Effector memory CD4-positive, alpha-beta T cell (primary cell): Measurements from ENCODE around the gene ANO5.

Experiments used
- DNase-seq, 3 donors: peaks; one replicate each; pipeline ENCODE4 v3.0.0-alpha.2; 2020
- H3K27ac ChIP-seq: 2 replicates; pipeline ENCODE4 v1.7.0; 2013; ENCODE audit warnings: mild to moderate bottlenecking, low read length, moderate library complexity; ENCODE audit not compliant: insufficient read depth, poor library complexity, severe bottlenecking
- H3K27me3 ChIP-seq: replicated peaks from 2 replicates; pipeline ENCODE4 v1.7.0; 2013; ENCODE audit warnings: mild to moderate bottlenecking, low read length; ENCODE audit not compliant: insufficient read depth, control insufficient read depth, poor library complexity, severe bottlenecking
- H3K36me3 ChIP-seq: 2 replicates; pipeline ENCODE4 v1.7.0; 2013; ENCODE audit warnings: mild to moderate bottlenecking, low read length, moderate library complexity; ENCODE audit not compliant: control insufficient read depth, insufficient read depth
- H3K4me1 ChIP-seq: 2 replicates; pipeline ENCODE4 v1.7.0; 2013; ENCODE audit warnings: low read length, mild to moderate bottlenecking; ENCODE audit not compliant: control insufficient read depth, insufficient read depth, poor library complexity, severe bottlenecking
- H3K4me3 ChIP-seq: 2 replicates; pipeline ENCODE4 v1.7.0; 2013; ENCODE audit warnings: low read length, low read depth, mild to moderate bottlenecking; ENCODE audit not compliant: insufficient read depth, poor library complexity, severe bottlenecking
- H3K9me3 ChIP-seq: 2 replicates; pipeline ENCODE4 v1.7.0; 2013; ENCODE audit warnings: mild to moderate bottlenecking, low read length, moderate library complexity; ENCODE audit not compliant: control insufficient read depth

Gene ANO5

DNA sequence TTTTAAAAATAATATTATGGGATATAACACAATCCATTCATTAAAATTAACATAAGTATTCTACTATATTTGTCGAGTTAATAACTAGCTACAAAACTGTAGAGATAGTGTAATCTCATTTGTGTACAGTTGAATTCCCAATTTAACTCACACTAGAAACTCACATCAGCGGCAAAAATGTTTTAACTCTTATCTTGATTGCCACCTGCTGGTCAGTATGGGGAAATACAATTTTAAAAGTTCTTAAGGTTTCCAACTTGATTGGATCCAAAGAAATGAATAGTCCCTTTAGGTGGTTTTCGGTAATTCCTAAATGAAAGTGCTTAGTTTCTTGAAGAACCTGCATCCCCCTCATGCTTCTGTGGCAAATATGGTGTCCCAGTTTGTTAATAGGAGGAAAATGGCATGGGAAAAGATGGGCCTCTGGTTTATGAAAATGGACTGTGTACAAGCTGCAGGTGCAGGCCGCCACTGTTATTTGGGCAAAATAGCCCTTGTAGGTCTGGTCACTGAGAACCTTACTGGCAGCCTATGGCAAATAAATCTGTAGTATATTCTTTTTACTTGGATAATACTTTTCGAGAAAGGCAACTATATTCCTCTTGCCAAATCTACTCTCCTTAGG is 111.6 kb downstream of the ANO5 start:
- Histone ChIP-seq H3K9me3 (no peaks in the 10 kb centered on the region), H3K36me3 (no peaks in the 10 kb centered on the region), H3K27ac (no peak overlapping the region), H3K27me3 (peaks cover 4% of the 10 kb centered on the region), H3K4me1 (no peaks in the 10 kb centered on the region), H3K4me3 (no peak overlapping the region)
- DNase-seq, result no peak

GRCh38 chr11:22317656-22318055 is 124.8 kb downstream of the ANO5 start:
- H3K4me1 ChIP-seq, result no peaks in the 10 kb centered on the region
- DNase-seq, result no peak
- H3K9me3 ChIP-seq, result no peaks in the 10 kb centered on the region
- H3K36me3 ChIP-seq, result no peaks in the 10 kb centered on the region
- H3K27me3 ChIP-seq, result no peaks in the 10 kb centered on the region
- no peak overlapping the region for H3K4me3 ChIP-seq
- H3K27ac ChIP-seq, result no peak overlapping the region

DNA sequence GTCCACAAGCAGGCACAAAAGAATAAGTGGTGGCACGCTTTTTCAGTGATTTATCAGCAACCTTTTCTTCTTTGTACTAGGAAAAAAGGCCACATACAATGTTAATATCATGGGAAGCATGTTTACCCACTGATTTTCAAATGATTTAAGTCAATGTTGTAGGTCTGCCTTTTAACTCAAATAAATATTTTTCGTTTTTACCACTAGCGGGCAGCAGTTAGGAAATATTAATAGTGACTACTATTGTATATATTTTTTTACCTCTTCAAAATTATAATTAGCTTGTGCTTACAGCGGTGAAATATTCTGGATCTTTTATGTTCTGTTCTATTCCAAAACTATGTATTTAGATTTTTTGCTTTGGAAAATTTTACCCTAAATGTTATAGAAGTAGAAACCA is 138.9 kb downstream of the ANO5 start:
- DNase-seq, result no peak
- no peaks in the 10 kb centered on the region for H3K4me1 ChIP-seq

More for the DNA sequence above, 138.9 kb downstream of the ANO5 start:
- no peak overlapping the region for H3K4me3 ChIP-seq
- no peaks in the 10 kb centered on the region for H3K27me3 ChIP-seq
- no peak overlapping the region for H3K27ac ChIP-seq
- no peaks in the 10 kb centered on the region for H3K36me3 ChIP-seq
- H3K9me3 ChIP-seq, result no peaks in the 10 kb centered on the region
